GM21576 (cell line): ENCODE measurements around the gene UBE2C.

Experiments
- ATAC-seq: cut with Tn5 transposase; IDR thresholded peaks from one replicate; pipeline ENCODE4 v1.9.1; 2021; ENCODE audit warnings: mild to moderate bottlenecking, moderate library complexity; ENCODE audit not compliant: unreplicated experiment

The UBE2C gene

GRCh38 chr20:45857114-45857881, 44.9 kb downstream of the UBE2C start, which contains the start of the genes ACOT8 and ZSWIM3:
TSS of gene ACOT8 (minus strand) at chr20:45857392. CDS start at chr20:45857315, 77 bp downstream.
TSS of gene ZSWIM3 (plus strand) at chr20:45857614. CDS start at chr20:45857826, 212 bp downstream.
- ATAC-seq: peak; percentile 95

DNA sequence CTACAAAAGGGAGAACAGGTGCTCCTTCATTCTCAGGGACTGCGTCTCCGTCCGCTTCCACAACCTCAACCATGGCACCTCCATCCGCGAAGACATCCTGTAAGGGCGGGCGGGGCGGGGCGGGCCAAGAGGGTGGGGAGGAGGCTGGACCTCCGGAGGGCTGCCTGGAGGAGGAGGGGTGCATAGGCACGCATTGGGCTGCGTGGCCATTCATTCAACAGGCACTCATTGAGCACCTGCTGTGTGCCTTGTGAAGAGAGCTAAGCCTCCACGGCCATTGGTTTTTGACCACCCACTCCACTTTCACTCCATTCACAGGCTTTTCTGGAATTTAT, 45.4 kb downstream of the UBE2C start:
- peak; percentile 10 for ATAC-seq

DNA sequence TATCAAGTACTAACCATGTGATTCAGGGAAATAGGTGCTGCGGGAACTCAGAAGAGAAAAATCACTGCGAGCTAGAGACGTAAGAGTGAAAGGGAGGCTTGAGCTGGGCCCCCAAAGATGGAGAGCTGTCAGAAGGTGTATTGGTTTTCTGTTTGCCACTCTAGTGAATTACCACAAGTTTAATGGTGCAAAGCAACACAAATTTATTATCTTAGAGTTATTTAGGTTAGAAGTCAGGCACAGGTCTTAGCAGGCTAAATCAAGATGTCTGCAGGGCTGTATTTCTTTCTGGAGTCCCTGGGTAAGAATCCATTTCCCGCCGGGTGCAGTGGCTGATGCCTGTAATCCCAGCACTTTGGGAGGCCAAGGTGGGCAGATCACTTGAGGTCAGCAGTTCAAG, 47.5 kb downstream of the UBE2C start:
- no peak for ATAC-seq

- no peak for ATAC-seq
Observed at GRCh38 chr20:45860560-45861220, 48.2 kb downstream of the UBE2C start.

DNA sequence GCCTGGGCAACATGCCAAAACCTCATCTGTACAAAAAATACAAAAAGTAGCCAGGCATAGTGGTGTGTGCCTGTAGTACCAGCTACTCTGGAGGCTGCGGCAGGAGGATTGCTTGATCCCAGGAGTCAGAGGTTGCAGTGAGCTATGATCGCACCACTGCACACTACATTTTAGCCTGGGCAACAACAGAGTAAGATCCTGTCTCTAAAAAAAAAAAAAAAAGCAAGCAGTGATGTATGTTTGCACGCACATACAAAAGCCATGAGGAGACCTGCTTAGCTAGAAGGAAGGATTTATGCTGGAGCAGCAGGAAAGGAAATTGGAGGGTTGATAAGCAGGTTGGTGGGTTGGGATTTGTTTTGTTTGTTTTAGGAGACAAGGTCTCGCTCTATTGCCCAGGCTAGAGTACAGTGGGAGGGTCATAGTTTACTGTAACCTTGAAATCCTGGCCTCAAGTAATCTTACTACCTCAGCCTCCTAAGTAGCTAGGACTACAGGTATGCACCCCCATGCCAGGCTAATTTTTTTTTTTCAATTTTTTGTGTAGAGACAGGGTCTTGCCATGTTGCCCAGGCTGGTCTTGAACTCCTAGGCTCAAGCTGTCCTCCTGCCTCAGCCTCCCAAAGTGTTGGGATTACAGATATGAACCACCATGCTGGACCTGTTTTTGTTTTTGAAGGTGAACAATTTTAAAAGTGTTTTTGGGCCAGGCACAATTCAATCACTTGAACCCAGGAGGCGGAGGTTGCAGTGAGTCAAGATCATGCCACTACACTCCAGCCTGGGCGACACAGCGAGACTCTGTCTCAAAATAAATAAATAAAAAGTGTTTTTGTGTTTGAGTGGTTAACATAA, 49.0 kb downstream of the UBE2C start:
- no peak for ATAC-seq

DNA sequence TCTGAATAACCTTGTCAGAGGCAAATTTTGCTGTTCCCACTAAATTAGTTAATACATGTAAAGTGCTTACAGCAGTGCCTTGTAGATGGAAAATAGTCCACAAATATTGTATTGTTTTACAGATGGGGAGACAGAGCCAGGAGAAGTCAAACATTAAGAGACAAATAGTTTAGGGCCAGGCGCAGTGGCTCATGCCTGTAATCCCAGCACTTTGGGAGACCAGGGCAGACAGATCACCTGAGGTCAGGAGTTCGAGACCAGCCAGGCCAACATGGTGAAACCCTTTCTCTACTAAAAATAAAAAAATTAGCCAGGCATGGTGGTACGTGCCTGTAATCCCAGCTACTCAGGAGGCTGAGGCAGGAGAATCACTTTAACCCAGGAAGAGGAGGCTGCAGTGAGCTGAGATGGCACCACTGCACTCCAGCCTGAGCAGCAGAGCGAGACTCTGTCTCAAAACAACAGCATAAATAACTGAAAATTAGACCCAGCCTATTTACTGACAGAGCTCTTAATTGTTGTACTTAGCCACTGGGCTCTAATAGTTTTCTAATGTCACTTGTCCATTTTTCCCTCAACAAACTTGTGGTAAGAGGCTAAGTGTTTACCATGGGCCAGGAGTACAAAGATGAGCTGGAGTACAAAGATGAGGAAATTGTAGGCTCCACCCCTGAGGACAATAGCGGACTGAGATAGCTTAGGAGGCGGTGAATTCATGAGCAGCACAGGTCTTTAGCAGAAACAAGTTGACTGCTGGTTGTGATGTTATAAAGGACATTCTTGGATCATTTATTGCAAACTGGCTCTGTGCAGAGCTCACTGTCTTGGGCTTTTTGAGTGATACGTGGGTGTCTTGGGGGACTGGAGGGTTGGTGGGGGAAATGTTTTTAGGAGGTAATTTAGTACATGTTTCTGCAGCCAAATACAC, 51.4 kb downstream of the UBE2C start:
- no peak for ATAC-seq

DNA sequence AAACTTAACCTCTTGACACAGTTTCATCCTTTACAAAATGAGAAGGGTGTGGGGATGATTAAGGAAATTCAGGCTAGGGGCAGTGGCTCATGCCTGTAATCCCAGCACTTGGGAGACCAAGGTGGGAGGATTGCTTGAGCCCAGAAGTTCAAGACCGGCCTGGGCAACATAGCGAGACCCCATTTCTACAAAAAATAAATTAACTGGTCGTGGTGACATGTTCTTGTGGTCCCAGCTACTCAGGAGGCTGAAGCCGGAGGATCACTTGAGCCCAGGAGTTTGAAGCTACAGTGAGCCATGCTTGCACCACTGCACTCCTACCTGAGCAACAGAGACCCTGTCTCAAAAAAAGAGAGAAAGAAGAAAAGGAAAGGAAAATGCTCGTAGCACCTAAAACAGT, 54.0 kb downstream of the UBE2C start:
- ATAC-seq: no peak
